GOT3 (cell line): ENCODE data around the gene SLC41A3.
"Not testable (repeated sequence)": the region's sequence is repeated elsewhere in the genome, so short reads cannot be mapped to it uniquely, and the experiment has no call there.

Source experiments
- DNase-seq: peaks from one replicate; lab custom pipeline; 2025; ENCODE audit warnings: mixed read lengths; lab: John Stamatoyannopoulos, UW

The SLC41A3 gene

DNA sequence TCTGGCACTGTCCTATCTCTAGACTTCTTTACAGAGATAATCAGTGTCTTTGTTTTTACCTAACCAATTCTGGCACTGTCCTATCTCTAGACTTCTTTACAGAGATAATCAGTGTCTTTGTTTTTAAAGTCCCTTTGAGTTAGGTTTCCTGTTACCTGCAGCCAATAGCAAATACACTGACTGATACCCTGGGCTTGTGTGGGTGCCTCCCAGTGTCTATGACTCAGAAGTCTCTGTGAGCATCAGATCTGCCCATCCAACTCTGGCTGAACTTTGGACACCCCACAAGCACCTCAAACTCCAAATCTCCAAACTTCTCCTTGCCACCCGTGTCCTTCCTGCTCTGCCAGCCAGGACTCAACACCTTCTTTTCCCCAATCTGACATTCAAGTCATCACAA, 30.4 kb downstream of the SLC41A3 start:
- no peak for DNase-seq

DNA sequence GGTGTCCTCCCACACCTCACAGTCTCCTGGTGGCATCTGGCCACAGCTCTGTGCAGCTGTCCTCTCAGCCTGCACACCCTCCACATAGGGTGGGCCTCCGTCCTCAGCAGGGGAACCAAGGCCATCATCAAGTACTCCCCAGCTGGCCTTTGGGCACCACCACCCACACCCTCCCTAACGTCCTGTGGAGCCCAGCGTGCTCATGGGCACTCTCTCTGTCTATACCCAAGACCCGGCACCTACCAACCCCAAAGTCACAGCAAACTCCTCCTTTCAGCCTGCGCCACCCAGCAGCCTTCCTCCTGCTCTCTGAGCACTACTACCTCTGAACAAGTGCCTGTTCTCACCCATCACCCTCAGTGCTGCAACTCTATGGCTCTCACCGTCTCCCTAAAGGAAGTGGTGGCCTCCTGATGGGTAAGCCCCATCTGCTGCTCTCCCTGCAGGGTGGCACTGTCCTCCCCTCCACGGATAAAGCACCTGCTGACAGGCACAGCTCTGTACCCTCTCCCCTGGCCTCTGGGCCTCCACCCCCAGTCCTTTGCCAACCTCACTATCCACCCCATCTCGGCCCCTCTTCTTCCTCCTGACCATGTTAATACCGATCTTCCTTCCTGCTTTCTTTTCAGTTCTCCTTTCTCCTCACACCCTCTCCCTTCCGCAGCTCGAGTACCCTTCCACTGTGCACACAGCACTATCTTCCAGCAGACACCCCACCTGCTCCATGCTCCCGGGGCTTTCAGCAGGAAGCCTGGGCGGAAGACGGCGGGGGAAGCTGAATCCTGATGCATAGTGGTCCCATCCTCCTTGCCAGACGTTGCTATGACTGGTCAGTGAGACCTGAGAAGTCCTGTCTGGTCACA, 31.5 kb downstream of the SLC41A3 start:
- DNase-seq, result no peak

DNA sequence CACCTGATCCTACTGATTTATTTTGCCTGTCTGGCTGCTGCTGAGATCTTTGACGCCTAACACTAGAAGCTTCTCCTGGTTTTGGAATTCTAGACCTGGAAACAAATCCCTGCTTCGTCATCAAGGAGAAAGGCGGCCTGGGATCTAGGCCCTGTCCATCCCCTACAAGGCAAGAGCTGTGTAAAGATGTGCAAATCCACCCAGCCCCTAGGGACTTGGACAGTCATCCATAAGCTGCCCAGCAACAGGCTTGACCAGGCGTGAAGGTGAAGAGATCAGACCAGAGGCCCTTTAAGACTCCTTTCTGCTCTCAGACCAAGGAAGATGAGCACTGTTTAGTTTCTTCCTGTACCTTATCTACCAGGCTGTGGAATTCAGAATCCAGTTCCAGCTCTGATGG, 32.2 kb downstream of the SLC41A3 start:
- DNase-seq, result no peak

DNA sequence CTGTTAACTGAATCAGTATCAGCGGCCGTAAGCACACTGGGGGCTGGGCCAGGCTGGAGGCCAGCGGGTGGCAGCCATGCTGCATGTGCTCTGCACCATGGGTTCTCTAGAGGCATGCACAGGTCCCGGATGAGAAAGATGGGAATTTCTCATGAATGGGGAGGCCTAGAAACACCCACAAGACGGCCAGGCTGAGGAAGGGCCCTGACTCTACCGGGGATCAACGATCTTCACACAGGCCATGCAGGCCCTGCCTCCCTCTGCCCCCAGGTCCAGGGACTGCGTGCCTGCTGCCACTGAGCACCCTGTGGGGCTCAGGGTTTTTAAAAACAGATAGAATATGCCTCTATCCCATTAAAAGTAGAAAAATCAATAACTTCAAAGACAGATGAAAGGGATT, 32.7 kb downstream of the SLC41A3 start:
- DNase-seq, result no peak

DNA sequence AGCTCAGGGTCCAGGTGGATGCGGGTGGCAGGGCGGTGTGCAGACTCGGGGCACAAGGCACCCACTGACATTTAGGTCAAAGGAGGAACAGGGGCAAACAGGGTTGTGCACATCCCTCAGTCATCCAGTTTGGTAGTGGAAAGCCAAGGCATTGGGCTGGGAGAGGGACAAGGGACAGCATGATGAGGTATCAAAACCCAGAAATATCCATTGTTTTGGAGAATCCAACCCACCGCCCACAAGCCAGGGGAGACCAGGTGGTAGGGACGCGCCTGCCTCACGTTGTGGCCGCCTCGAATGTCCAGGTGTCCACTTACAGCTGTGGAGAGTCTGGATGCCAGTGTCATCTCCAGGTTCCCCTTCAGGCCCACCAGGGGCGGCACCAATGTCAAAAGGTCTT, 33.3 kb downstream of the SLC41A3 start:
- no peak for DNase-seq

- DNase-seq, result no peak
Measured at GRCh38 chr3:126050050-126050392, 33.9 kb downstream of the SLC41A3 start.

DNA sequence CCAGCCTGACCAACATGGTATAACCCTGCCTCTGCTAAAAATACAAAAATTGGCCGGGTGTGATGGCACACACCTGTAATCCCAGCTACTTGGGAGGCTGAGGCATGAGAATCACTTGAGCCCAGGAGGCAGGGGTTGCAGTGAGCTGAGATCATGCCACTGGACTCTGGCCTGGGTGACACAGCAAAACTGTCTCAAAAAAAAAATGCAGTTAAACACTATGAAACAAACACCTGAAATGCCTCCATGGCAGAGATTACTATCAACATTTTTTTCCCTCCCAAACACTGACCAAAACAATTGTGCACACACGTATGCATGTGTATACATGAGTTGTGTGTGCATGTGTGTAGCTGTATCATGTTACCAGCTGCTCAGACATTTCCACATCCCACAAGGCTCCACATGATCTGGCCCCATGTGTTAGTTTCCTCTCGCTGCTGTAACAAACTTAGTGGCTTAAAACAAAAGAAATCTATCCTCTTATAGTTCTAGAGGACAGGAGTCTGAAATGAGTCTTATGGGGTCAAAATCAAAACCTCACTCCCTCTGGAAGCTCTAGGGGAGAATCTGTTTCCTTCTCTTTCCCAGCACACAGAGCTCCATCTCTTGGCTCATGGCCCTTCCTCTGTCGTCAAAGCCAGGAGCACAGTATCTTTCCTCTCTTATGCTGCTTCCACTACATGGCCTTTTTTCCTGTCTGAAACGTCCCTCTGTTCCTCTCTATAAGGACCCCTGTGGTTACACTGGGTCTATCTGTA, 34.5 kb downstream of the SLC41A3 start:
- DNase-seq, result no peak

- DNase-seq, result no peak
Measured at GRCh38 chr3:126040386-126040785, 43.5 kb downstream of the SLC41A3 start.

DNA sequence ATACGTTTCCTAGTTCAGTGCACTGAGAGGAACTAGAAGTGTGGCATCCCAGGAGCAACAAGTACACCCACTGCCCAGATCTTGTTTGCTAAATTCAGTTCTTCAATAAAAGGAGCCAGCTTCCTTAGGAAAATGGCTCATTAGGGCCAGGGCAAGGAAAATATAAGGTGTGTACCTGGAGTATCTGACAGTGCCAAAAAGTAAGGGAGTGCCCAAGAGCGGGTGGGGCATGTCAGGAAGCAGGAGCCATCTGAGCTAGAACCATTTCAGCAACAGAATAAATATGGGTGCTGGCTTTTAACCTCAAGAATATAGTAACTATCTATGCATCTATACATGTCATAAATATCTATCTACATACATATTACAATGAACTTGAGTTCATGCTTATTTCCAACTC, 44.1 kb downstream of the SLC41A3 start:
- no peak for DNase-seq

GRCh38 chr3:126038791-126039190, 45.1 kb downstream of the SLC41A3 start:
- not testable (repeated sequence) for DNase-seq

DNA sequence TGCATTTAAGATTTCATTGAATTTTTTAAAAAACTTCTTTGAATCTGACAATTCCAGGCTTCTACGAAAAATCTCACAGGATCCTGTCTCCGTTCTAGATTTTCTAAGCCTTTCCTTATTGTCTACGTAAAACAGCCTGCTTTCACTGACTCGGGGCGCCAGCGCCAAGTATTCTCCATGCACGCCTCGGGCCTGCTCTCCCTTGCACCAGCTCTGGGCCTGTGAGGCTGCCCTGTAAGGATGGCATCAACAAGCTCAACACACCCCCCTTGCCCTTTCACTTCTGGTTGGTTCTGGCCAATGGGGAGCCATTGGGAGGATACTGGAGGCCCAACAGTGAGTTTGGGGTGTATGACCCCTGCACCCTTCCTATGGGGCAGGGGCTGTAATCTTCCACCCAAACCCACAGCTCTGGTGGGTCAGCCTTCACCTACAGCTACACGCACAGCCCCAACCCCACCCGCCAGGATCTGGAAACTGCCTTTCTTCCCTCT, 47.8 kb downstream of the SLC41A3 start:
- no peak for DNase-seq

DNA sequence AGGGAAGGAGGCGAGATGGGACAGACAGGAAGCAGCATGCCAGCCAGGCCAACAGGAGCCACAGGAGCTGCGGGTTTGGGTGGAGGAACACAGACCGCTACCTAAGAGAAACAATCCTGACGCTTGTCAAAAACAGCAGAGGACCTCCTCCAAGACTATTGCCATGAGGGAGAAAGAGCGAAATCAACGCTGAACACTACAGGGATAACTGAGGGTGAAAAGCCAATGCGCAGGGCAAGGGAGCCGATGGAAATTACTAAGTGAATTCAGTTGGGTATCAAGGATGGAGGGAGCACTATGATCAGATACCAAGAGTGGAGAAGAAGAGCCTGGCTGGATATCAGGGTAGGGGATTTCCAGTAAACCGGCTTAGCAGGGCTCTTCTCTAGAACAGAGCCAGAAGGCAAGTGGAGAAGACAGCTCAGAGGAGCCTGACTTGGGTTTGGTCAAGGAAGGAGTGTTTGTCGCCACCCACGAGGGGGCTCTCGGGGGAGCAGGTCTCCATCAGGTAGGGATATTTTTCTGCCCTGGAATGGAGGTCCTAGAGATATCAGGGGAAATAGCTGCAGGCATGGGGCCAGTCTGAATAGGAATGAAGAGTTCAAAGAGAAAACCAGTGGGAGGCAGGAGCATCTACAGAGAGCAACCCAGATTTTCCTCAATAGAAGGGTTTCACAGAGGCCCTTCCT, 48.4 kb downstream of the SLC41A3 start:
- no peak for DNase-seq

DNA sequence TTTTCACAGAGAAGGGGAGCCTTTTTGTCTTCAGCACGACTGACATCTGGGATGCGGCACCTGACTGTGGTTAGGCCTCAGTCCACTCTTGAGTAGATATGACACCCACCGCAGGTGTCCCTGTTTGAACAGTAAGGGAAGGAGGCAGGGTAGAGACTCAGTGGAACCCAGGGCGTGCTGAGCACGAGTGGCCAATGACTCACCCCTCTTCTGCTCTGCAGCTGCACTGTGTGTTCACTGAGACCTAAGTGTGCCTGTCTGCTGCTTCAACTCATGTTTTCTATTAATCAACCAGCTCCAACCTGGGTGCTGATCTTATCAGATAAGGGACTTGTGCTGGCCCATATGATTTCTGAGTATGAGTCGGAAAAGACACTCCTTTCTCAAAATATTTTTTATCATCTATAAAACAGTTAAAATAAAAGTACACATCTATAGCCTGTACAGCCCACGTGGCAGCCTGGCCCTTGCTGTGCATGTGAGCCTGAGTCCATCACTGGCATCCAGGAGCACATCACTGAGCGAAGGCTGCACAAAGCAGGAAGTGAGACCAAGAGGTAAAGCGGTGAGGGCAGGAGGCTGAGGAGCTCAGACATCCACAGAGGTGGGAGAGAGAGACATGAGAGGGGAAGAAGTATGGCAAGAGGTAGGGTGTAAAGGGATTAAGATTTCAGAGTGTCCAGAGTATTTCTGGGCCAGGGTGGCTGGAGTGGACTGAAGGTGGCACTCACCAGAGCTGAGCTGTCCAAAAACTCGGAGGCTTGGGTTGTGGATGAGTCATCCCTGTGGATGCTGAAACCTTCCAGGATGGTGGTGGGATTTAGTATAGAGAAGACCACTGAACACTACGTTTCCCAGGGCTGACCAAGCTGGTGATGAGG, 49.2 kb downstream of the SLC41A3 start:
- DNase-seq, result no peak

DNA sequence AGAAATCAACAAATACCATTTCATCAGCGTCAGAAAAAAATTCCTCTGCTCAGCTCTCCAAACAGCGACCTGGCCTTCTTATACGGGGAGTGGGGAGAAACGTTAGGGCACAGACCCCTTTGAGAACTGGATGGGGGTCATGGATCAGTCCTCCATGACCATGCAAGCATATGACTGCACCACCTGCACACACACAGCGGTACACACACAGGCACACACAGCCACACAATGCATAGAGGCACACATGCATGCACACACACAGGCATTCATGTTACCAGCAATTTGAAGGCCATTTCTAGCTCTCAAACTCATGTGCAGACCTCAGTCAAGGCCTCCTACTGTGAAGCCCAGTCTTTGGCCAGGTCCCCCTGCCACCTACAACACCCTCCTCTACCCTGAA, 50.2 kb downstream of the SLC41A3 start:
- no peak for DNase-seq

DNA sequence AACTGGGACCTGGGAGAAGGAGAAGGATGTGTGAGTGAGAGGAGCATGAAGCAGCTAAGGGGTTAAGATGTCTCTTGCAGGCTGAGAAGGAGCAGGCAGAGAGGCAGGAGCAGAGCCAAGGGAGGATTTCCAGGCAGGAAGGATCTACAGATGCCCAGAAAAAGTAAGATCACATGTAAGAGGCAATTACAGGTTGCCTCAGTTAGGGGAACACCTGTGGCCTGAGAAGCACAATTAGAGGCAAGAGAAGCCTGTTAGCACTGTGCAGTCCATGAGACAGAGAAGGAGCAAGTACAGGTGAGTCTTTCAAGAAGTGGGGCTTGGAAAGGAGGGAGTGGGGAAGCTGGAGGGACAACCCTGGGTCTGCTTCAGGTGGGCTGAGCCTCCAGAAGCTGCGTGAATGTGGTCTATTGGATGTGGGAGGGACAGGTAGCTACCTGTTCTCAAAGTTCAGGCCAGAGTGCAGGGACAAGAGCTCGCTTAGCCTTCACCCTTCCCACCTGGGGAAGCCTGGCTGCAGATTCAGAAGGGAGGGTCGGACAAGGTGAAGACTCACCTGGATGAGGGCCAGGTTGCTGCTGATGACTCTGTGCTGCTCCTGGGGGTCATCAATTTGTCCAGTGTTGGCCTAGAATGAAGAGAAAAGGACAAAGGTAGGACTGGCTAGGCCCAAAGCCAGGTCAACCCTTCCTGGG, 50.7 kb downstream of the SLC41A3 start:
- DNase-seq, result no peak

DNA sequence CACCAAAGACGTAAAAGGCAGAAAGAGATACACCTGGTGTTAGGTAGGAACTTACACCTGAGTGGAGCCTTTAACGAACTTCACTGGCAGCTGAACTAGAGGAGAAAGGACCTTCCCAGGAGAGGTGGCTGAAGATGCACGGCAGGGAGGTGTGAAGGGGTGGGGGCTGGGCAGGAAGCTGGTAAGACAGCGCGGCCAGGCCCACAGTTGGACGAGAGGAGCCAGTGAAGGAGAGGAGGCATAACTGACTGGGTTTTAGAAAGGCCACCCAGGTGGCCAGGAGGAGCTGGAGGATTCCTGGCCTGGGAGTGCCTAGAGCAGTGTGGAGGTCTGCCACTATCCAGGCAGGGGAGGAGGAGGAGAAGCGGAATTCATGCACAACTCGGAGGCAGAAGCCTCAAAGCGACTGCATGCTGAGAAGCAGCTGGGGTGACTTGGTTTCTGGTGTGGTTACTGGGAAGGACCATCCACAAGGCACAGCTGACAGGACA, 51.9 kb downstream of the SLC41A3 start:
- no peak for DNase-seq

- DNase-seq, result no peak
Measured at GRCh38 chr3:126030455-126030854, 53.5 kb downstream of the SLC41A3 start.

DNA sequence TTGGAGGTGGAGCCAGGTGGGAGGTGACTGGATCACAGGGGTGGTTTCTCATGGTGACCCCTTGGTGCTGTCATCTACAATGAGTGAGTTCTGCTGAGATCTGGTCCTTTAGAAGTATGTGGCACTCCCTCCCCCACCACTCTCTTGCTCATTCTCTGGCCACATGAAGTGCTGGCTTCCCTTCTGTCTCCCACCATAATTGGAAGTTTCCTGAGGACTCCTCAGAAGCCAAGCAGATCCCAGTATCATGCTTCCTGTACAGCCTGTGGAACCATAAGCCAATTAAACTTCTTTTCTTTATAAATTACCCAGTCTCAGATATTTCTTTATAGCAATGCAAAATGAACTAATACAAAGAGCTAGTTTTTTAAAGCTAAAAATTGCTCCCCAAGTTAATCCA, 54.7 kb downstream of the SLC41A3 start:
- DNase-seq, result no peak

GRCh38 chr3:126028096-126028495, 55.8 kb downstream of the SLC41A3 start:
- DNase-seq, result no peak

DNA sequence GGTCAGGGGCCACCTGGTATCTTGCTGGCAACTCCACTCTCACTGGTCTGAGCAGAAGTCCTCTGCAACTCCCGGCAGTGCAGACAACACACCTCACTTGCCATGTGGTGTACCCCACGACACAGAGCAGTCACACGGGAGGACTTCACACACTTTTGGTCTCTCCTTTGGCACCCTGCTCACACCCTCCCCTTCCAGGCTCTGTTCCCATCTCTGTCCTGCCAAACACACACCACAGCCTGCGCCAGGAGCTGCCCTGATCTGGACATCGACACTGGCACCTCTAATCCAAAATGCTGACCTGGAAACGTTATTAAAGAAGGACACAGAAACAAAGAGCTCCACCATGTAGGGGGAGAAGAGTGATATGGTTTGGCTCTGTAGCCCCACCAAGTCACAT, 57.2 kb downstream of the SLC41A3 start:
- no peak for DNase-seq

- DNase-seq, result no peak
Measured at GRCh38 chr3:126026277-126026751, 57.6 kb downstream of the SLC41A3 start.
